ENCODE results near the gene TBX1.

DNA sequence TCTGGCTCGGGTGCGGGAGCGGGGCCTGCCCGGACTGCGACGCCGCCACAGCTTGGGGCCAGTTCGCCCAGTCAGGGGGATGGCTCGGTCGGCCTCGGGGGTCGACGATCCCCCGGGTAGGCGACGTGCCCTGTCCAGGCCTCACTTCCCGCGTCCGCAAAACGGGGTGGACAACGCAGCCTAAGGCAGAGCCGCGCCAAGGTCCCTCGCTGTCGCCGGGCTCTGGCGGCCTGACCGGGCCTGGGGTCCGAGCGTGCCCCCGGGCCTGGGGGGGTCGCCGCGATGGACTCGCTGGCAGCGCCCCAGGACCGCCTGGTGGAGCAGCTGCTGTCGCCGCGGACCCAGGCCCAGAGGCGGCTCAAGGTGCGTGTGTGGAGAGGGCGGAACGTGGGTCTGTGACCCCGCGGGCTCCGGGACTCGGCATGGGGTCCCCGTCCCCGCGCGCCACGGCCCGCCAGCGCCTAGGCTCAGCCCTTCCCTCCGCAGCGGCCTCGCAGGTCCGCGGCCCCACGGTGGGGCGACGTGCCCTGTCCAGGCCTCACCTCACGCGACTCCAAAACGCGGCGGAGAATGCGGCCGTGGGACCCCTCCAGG, 42.0 kb upstream of the TBX1 start:
- TF ChIP-seq CTCF (IDR thresholded peaks at IDR 0.05): no peak
- TF ChIP-seq POLR2A (IDR thresholded peaks at IDR 0.05): no peak

All from prostate gland (tissue), 2 donors.